Measurements from ENCODE around the gene GATD1. TPM values are rescaled to one million over a fixed set of nuclear protein-coding genes. Genes with fewer than 3 reads are reported as not detected.

The GATD1 gene
- total RNA-seq, 2 donors from 2014 or later = 36.7 to 44.3 TPM

GRCh38 chr11:724049-724777, 53.1 kb downstream of the GATD1 start:
- H3K27ac Mint-ChIP-seq = no peak overlapping the region
- peaks cover 6% of the 10 kb centered on the region for H3K27me3 Mint-ChIP-seq
- ATAC-seq (no peak), DNase-seq (no peak)
- H3K4me3 Mint-ChIP-seq = peak overlapping the region; percentile 28
- peaks cover 2% of the 10 kb centered on the region for H3K36me3 Mint-ChIP-seq (ENCODE audit: low read depth)
- H3K9me3 ChIP-seq (ENCODE audit: control insufficient read depth, low read length, poor library complexity, severe bottlenecking) = no peaks in the 10 kb centered on the region
- H3K4me1 Mint-ChIP-seq = peaks cover 12% of the 10 kb centered on the region

GRCh38 chr11:723120-723883, 54.0 kb downstream of the GATD1 start:
- H3K4me1 Mint-ChIP-seq = peaks cover 12% of the 10 kb centered on the region
- peak overlapping the region; percentile 45 for H3K27ac Mint-ChIP-seq
- no peaks in the 10 kb centered on the region for H3K9me3 ChIP-seq (ENCODE audit: control insufficient read depth, low read length, poor library complexity, severe bottlenecking)
- ATAC-seq = no peak
- H3K4me3 Mint-ChIP-seq = peak overlapping the region; percentile 87
- H3K36me3 Mint-ChIP-seq (ENCODE audit: low read depth) = peaks cover 2% of the 10 kb centered on the region
- no peak for DNase-seq
- H3K27me3 Mint-ChIP-seq = peaks cover 6% of the 10 kb centered on the region

GRCh38 chr11:722346-722811, 54.9 kb downstream of the GATD1 start:
- H3K4me3 Mint-ChIP-seq = peak overlapping the region; percentile 70
- no peak for DNase-seq

GRCh38 chr11:721741-722345, 55.4 kb downstream of the GATD1 start:
- peak; percentile 67 for ATAC-seq
- peaks cover 11% of the 10 kb centered on the region for H3K4me1 Mint-ChIP-seq
- H3K9me3 ChIP-seq (ENCODE audit: control insufficient read depth, low read length, poor library complexity, severe bottlenecking) = no peaks in the 10 kb centered on the region
- peaks cover 6% of the 10 kb centered on the region for H3K27me3 Mint-ChIP-seq
- peaks cover 2% of the 10 kb centered on the region for H3K36me3 Mint-ChIP-seq (ENCODE audit: low read depth)
- no peak overlapping the region for H3K27ac Mint-ChIP-seq
- DNase-seq = peak in 2 of 3 donors; percentile 39 to 48
- peak overlapping the region; percentile 70 for H3K4me3 Mint-ChIP-seq

More at GRCh38 chr11:722346-722811, 54.9 kb downstream of the GATD1 start:
- Mint-ChIP-seq H3K27me3 (peaks cover 6% of the 10 kb centered on the region), H3K4me1 (peaks cover 12% of the 10 kb centered on the region), H3K27ac (no peak overlapping the region), H3K36me3 (ENCODE audit: low read depth) (peaks cover 2% of the 10 kb centered on the region)
- no peak for ATAC-seq
- no peaks in the 10 kb centered on the region for H3K9me3 ChIP-seq (ENCODE audit: control insufficient read depth, low read length, poor library complexity, severe bottlenecking)

- peak overlapping the region; percentile 70 for H3K4me3 Mint-ChIP-seq
- DNase-seq (no peak), ATAC-seq (peak; percentile 11)
- H3K27ac Mint-ChIP-seq = no peak overlapping the region
- no peaks in the 10 kb centered on the region for H3K9me3 ChIP-seq (ENCODE audit: control insufficient read depth, low read length, poor library complexity, severe bottlenecking)
- H3K27me3 Mint-ChIP-seq = peaks cover 6% of the 10 kb centered on the region
- H3K36me3 Mint-ChIP-seq (ENCODE audit: low read depth) = peaks cover 2% of the 10 kb centered on the region
- H3K4me1 Mint-ChIP-seq = peaks cover 9% of the 10 kb centered on the region
Observed at GRCh38 chr11:721247-721740, 56.0 kb downstream of the GATD1 start.

GRCh38 chr11:720642-721246, 56.5 kb downstream of the GATD1 start:
- ATAC-seq (peak; percentile 69), DNase-seq (peak in 1 of 3 donors; percentile 35)
- no peaks in the 10 kb centered on the region for H3K9me3 ChIP-seq (ENCODE audit: control insufficient read depth, low read length, poor library complexity, severe bottlenecking)
- Mint-ChIP-seq H3K27me3 (peaks cover 6% of the 10 kb centered on the region), H3K27ac (no peak overlapping the region), H3K4me1 (peaks cover 9% of the 10 kb centered on the region), H3K36me3 (ENCODE audit: low read depth) (peaks cover 2% of the 10 kb centered on the region), H3K4me3 (peak overlapping the region; percentile 70)

- H3K36me3 Mint-ChIP-seq (ENCODE audit: low read depth) = peaks cover 2% of the 10 kb centered on the region
- peak overlapping the region; percentile 73 for H3K4me3 Mint-ChIP-seq
- no peak overlapping the region for H3K27ac Mint-ChIP-seq
- H3K9me3 ChIP-seq (ENCODE audit: control insufficient read depth, low read length, poor library complexity, severe bottlenecking) = no peaks in the 10 kb centered on the region
- DNase-seq (no peak), ATAC-seq (no peak)
- peaks cover 9% of the 10 kb centered on the region for H3K4me1 Mint-ChIP-seq
- H3K27me3 Mint-ChIP-seq = peaks cover 6% of the 10 kb centered on the region
Observed at GRCh38 chr11:720017-720641, 57.2 kb downstream of the GATD1 start.

GRCh38 chr11:719214-720016, 57.9 kb downstream of the GATD1 start:
- no peaks in the 10 kb centered on the region for H3K9me3 ChIP-seq (ENCODE audit: control insufficient read depth, low read length, poor library complexity, severe bottlenecking)
- no peak for DNase-seq
- Mint-ChIP-seq H3K27me3 (peaks cover 6% of the 10 kb centered on the region), H3K4me1 (peaks cover 9% of the 10 kb centered on the region), H3K36me3 (ENCODE audit: low read depth) (peaks cover 5% of the 10 kb centered on the region), H3K4me3 (peak overlapping the region; percentile 73), H3K27ac (no peak overlapping the region)
- ATAC-seq = no peak

Other genes starting within 250 kb of the GATD1 start
- gene HRAS, start 241.9 kb downstream of the GATD1 start, total RNA-seq = 10 to 100 TPM; 31.4 TPM
- gene LRRC56, start 240.0 kb downstream of the GATD1 start, total RNA-seq = 1 to 10 TPM; 5.7 to 5.8 TPM
- 1 to 10 TPM; 3.8 to 6.0 TPM for gene LMNTD2, start 216.7 kb downstream of the GATD1 start, total RNA-seq
- gene RASSF7, start 216.5 kb downstream of the GATD1 start, total RNA-seq = 10 to 100 TPM; 24.6 to 29.4 TPM
- gene PHRF1, start 201.0 kb downstream of the GATD1 start, total RNA-seq = 10 to 100 TPM; 36.7 to 44.8 TPM
- gene IRF7, start 161.5 kb downstream of the GATD1 start, total RNA-seq = 10 to 100 TPM; 40.3 to 44.0 TPM
- not detected for gene CDHR5, start 152.5 kb downstream of the GATD1 start, total RNA-seq
- not detected for gene SCT, start 150.3 kb downstream of the GATD1 start, total RNA-seq
- under 1 TPM; 0.40 to 0.89 TPM for gene DRD4, start 140.2 kb downstream of the GATD1 start, total RNA-seq
- gene DEAF1, start 82.3 kb downstream of the GATD1 start, total RNA-seq = 10 to 100 TPM; 55.3 to 77.1 TPM
- gene TMEM80, start 81.7 kb downstream of the GATD1 start, total RNA-seq = 10 to 100 TPM; 20.8 to 21.3 TPM
- 10 to 100 TPM in 1 of 2 donors, 1 to 10 TPM in 1; 6.8 to 11.7 TPM for gene EPS8L2, start 71.3 kb downstream of the GATD1 start, total RNA-seq
- 100 to 1,000 TPM in 1 of 2 donors, 10 to 100 TPM in 1; 60.4 to 102 TPM for gene TALDO1, start 30.0 kb downstream of the GATD1 start, total RNA-seq
- under 1 TPM in 1 of 2 donors, not detected in 1; 0.63 TPM for gene CEND1, start 12.6 kb upstream of the GATD1 start, total RNA-seq
- gene SLC25A22, start 20.8 kb upstream of the GATD1 start, total RNA-seq = 10 to 100 TPM; 16.4 to 20.3 TPM
- 10 to 100 TPM; 26.8 to 29.7 TPM for gene PIDD1, start 27.7 kb upstream of the GATD1 start, total RNA-seq
- gene RPLP2, start 32.5 kb upstream of the GATD1 start, total RNA-seq = 1,000 to 10,000 TPM; 4,178 to 4,199 TPM
- gene PNPLA2, start 41.4 kb upstream of the GATD1 start, total RNA-seq = 100 to 1,000 TPM; 178 to 182 TPM
- gene CRACR2B, start 50.4 kb upstream of the GATD1 start, total RNA-seq = 1 to 10 TPM in 1 of 2 donors, under 1 TPM in 1; 0.47 to 1.0 TPM
- gene CD151, start 55.5 kb upstream of the GATD1 start, total RNA-seq = 10 to 100 TPM; 54.9 to 67.3 TPM
- gene POLR2L, start 65.0 kb upstream of the GATD1 start, total RNA-seq = 10 to 100 TPM; 38.5 to 40.5 TPM
- 1 to 10 TPM; 2.1 to 3.0 TPM for gene TSPAN4, start 65.4 kb upstream of the GATD1 start, total RNA-seq
- 10 to 100 TPM; 23.4 to 28.8 TPM for gene CHID1, start 133.3 kb upstream of the GATD1 start, total RNA-seq
- 10 to 100 TPM; 71.1 to 74.0 TPM for gene AP2A2, start 148.4 kb upstream of the GATD1 start, total RNA-seq